BJ (cell line): ENCODE measurements around the gene OR51F1. TPM values are rescaled to one million over a fixed set of nuclear protein-coding genes. Genes with fewer than 3 reads are reported as not detected.
"Not testable (repeated sequence)": the region's sequence is repeated elsewhere in the genome, so short reads cannot be mapped to it uniquely, and the experiment has no call there.

Experiments used
- CTCF ChIA-PET: fragments of 350-600 bp; formaldehyde crosslinking; extraction: SDS; loops from one replicate; lab custom pipeline; 2021; ENCODE audit warnings: antibody characterized with exemption, inconsistent platforms; lab: Yijun Ruan, JAX
- POLR2A ChIA-PET: fragments of 300-600 bp; sonication (Branson Sonifier 250); formaldehyde crosslinking; extraction: SDS; loops from one replicate; lab custom pipeline; 2021; ENCODE audit warnings: antibody characterized with exemption; lab: Charles Lee
- DNase-seq: peaks from one replicate; pipeline ENCODE4 v3.0.0-alpha.2; 2011; ENCODE audit warnings: low read depth
- H3K27me3 ChIP-seq: 2 replicates; pipeline ENCODE4 v1.6.0; 2011; ENCODE audit warnings: low read length; ENCODE audit not compliant: control insufficient read depth, insufficient read depth
- H3K36me3 ChIP-seq: 2 replicates; pipeline ENCODE4 v1.5.1; 2011; ENCODE audit warnings: low read length; ENCODE audit not compliant: control insufficient read depth, insufficient read depth
- H3K4me3 ChIP-seq: 2 replicates; pipeline ENCODE4 v1.5.1; 2011; ENCODE audit warnings: low read depth, mild to moderate bottlenecking, control low read depth, low read length
- CTCF ChIP-seq: IDR thresholded peaks from 2 replicates; pipeline ENCODE4 v1.5.1; 2011; ENCODE audit warnings: low read depth, mild to moderate bottlenecking, control low read depth, inconsistent platforms, low read length, moderate library complexity; ENCODE audit not compliant: insufficient read depth
- polyA minus RNA-seq: library from RNA; depleted of rRNA, polyadenylated mRNA; stranded (reverse); fragments of >200 nt; gene quantifications from 2 replicates; pipeline ENCODE4 v1.2.3, GENCODE V29; 2011; rRNA and poly(A)+ RNA removed
- polyA plus RNA-seq: library from polyadenylated mRNA; depleted of rRNA; stranded (reverse); fragments of >200 nt; gene quantifications from 2 replicates; pipeline ENCODE4 v1.2.3, GENCODE V29; 2011; rRNA removed

OR51F1 gene
- polyA plus RNA-seq: not detected in 2 replicates
- not detected in 2 replicates for polyA minus RNA-seq

- no peak within 1 kb of the TSS for H3K4me3 ChIP-seq
- TF ChIP-seq CTCF: no peak
- no peaks in the 10 kb centered on the region for H3K36me3 ChIP-seq
- no peak for DNase-seq
- H3K27me3 ChIP-seq: no peaks in the 10 kb centered on the region
- ChIA-PET POLR2A (no interaction called here), CTCF (no interaction called here)
Measured at GRCh38 chr11:4769838-4770237, at the start of gene OR51F1. TSS of gene OR51F1 (minus strand) at chr11:4769938. CDS start at chr11:4769938, 0 bp downstream.

GRCh38 chr11:4809246-4809645 lies 39.5 kb upstream of the OR51F1 start:
- Histone ChIP-seq H3K4me3 (no peak overlapping the region), H3K27me3 (no peaks in the 10 kb centered on the region), H3K36me3 (no peaks in the 10 kb centered on the region)
- TF ChIP-seq CTCF: no peak
- no peak for DNase-seq
- ChIA-PET POLR2A (no interaction called here), CTCF (no interaction called here)

- DNase-seq: no peak
- POLR2A ChIA-PET: no interaction called here
- CTCF ChIA-PET: no interaction called here
Measured at GRCh38 chr11:4808476-4808875, 38.7 kb upstream of the OR51F1 start.

GRCh38 chr11:4804280-4804679 lies 34.5 kb upstream of the OR51F1 start, which contains the start of gene OR52R1:
TSS of gene OR52R1 (minus strand) at chr11:4804380. CDS start at chr11:4804380, 0 bp downstream.
- ChIA-PET CTCF (no interaction called here), POLR2A (no interaction called here)
- Histone ChIP-seq H3K4me3 (no peak within 1 kb of the TSS), H3K27me3 (no peaks in the 10 kb centered on the region), H3K36me3 (no peaks in the 10 kb centered on the region)
- no peak for TF ChIP-seq CTCF
- no peak for DNase-seq

More at GRCh38 chr11:4808476-4808875, 38.7 kb upstream of the OR51F1 start:
- Histone ChIP-seq H3K27me3 (no peaks in the 10 kb centered on the region), H3K4me3 (no peak overlapping the region), H3K36me3 (no peaks in the 10 kb centered on the region)
- TF ChIP-seq CTCF: no peak

- DNase-seq, CTCF ChIA-PET, H3K36me3 ChIP-seq, H3K4me3 ChIP-seq, H3K27me3 ChIP-seq: not testable (repeated sequence)
- POLR2A ChIA-PET: interaction anchor here (0.6 kb wide), 1 partner anchor 170 kb away, joined by 4 read pairs; no protein-coding TSS in a partner anchor
Measured at GRCh38 chr11:4801316-4801715, 31.6 kb upstream of the OR51F1 start.
